DMS114 treated with DMSO at 0.1 percent for 48 hours (cell line): ENCODE measurements around the gene NRXN2.
"Not testable (repeated sequence)": the region's sequence is repeated elsewhere in the genome, so short reads cannot be mapped to it uniquely, and the experiment has no call there.

Experiments
- DNase-seq: peaks from one replicate; lab custom pipeline; 2025; ENCODE audit not compliant: unreplicated experiment; lab: John Stamatoyannopoulos, UW

Gene NRXN2

GRCh38 chr11:64677441-64678023, 45.5 kb downstream of the NRXN2 start:
- no peak for DNase-seq

GRCh38 chr11:64676261-64676615, 46.8 kb downstream of the NRXN2 start:
- no peak for DNase-seq

GRCh38 chr11:64675450-64676260, 47.3 kb downstream of the NRXN2 start:
- DNase-seq: no peak

- DNase-seq: no peak
Measured at GRCh38 chr11:64674774-64675173, 48.2 kb downstream of the NRXN2 start.

- no peak for DNase-seq
Measured at GRCh38 chr11:64673279-64673678, 49.7 kb downstream of the NRXN2 start.

- no peak for DNase-seq
Measured at GRCh38 chr11:64672875-64673274, 50.1 kb downstream of the NRXN2 start.

GRCh38 chr11:64670975-64671374, 52.0 kb downstream of the NRXN2 start:
- DNase-seq: no peak

GRCh38 chr11:64667154-64667745, 55.7 kb downstream of the NRXN2 start:
- no peak for DNase-seq

- DNase-seq: no peak
Measured at GRCh38 chr11:64665411-64665821, 57.6 kb downstream of the NRXN2 start.

GRCh38 chr11:64664236-64664870, 58.6 kb downstream of the NRXN2 start:
- DNase-seq: not testable (repeated sequence)

- no peak for DNase-seq
Measured at GRCh38 chr11:64663656-64664055, 59.3 kb downstream of the NRXN2 start.

GRCh38 chr11:64661614-64662013, 61.4 kb downstream of the NRXN2 start:
- no peak for DNase-seq

- no peak for DNase-seq
Measured at GRCh38 chr11:64661146-64661545, 61.9 kb downstream of the NRXN2 start.

GRCh38 chr11:64660706-64661105, 62.3 kb downstream of the NRXN2 start:
- DNase-seq: no peak

- no peak for DNase-seq
Measured at GRCh38 chr11:64660205-64660604, 62.8 kb downstream of the NRXN2 start.

- no peak for DNase-seq
Measured at GRCh38 chr11:64659417-64660144, 63.4 kb downstream of the NRXN2 start.

- no peak for DNase-seq
Measured at GRCh38 chr11:64658265-64658664, 64.7 kb downstream of the NRXN2 start.

GRCh38 chr11:64656862-64657261, 66.1 kb downstream of the NRXN2 start:
- DNase-seq: peak; percentile 26

- no peak for DNase-seq
Measured at GRCh38 chr11:64655941-64656601, 66.9 kb downstream of the NRXN2 start.

- no peak for DNase-seq
Measured at GRCh38 chr11:64654958-64655541, 67.9 kb downstream of the NRXN2 start.
